GM12892 (cell line): ENCODE measurements around the gene DOCK1.

Experiments
- POLR2A ChIP-seq: IDR thresholded peaks from 2 replicates; pipeline ENCODE4 v1.6.1; 2011; ENCODE audit warnings: low read depth, low read length, control low read depth
- TAF1 ChIP-seq: IDR thresholded peaks from 2 replicates; pipeline ENCODE4 v1.6.1; 2011; ENCODE audit warnings: low read depth, mild to moderate bottlenecking, control low read depth, low read length, borderline replicate concordance

DNA sequence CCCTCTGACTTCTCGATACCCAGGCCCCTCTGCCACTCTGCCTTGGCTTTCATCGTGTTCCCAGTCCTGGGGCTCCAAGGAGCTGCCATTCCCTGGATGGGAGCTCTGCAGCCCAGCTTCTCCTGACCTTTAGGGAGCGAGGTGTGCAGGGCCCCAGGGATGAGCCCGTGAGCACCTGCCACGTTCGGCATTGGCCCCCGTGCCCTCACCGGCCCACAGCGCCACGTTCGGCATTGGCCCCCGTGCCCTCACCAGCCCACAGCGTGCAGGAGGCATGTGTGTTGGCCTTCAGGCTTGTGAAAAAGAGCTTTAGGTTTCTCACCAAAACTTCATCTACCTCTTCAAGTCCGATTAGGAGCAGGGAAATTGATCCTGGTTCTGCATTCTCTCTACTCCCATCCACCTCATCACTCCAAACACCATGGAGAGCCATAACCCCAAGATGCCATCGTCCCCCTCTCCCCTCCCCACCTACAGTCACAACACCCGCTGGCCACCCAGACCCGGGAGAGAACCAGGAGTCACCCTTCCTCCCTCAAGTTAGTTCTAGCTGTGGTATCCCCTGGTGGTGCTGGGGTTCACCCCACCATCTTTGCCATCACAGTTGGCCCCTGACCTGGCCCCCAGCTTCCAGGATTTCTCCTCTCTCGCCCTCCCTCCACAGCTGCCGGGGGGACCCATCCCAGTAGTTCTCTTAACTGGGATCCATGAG lies 524.5 kb downstream of the DOCK1 start:
- TF ChIP-seq POLR2A: no peak
- no peak for TF ChIP-seq TAF1
